Neural progenitor cell (in vitro differentiated cells): ENCODE measurements around the gene LTF. TPM values are rescaled to one million over a fixed set of nuclear protein-coding genes. Genes with fewer than 3 reads are reported as not detected.

Experiments
- DNase-seq: peaks from one replicate; pipeline ENCODE4 v3.0.0-alpha.2; 2016; ENCODE audit warnings: low spot score
- H2AFZ ChIP-seq: fragments of 200-600 bp; sonication (generic); replicated peaks from 2 replicates; pipeline ENCODE4 v1.6.1; 2016; ENCODE audit warnings: antibody characterized with exemption
- H3F3A ChIP-seq: fragments of 200-600 bp; sonication (generic); 2 replicates; pipeline ENCODE4 v1.6.1; 2016; ENCODE audit warnings: antibody characterized with exemption, low read depth
- H3K27ac ChIP-seq: fragments of 200-600 bp; sonication (generic); 2 replicates; pipeline ENCODE4 v1.5.1; 2016; ENCODE audit warnings: mild to moderate bottlenecking
- H3K27me3 ChIP-seq: fragments of 200-600 bp; sonication (generic); 2 replicates; pipeline ENCODE4 v1.6.1; 2016; ENCODE audit warnings: mild to moderate bottlenecking, moderate library complexity
- H3K36me3 ChIP-seq: fragments of 200-600 bp; sonication (generic); 2 replicates; pipeline ENCODE4 v1.5.1; 2016
- H3K4me1 ChIP-seq: fragments of 200-600 bp; sonication (generic); 2 replicates; pipeline ENCODE4 v1.6.1; 2016; ENCODE audit warnings: mixed run types
- H3K4me2 ChIP-seq: fragments of 200-600 bp; sonication (generic); 2 replicates; pipeline ENCODE4 v1.6.1; 2016
- H3K4me3 ChIP-seq: fragments of 200-600 bp; sonication (generic); 2 replicates; pipeline ENCODE4 v1.5.1; 2016
- H3K79me2 ChIP-seq: fragments of 200-600 bp; sonication (generic); 2 replicates; pipeline ENCODE4 v1.6.1; 2016; ENCODE audit warnings: low read depth
- H3K9ac ChIP-seq: fragments of 200-600 bp; sonication (generic); 2 replicates; pipeline ENCODE4 v1.6.1; 2016
- H3K9me3 ChIP-seq: fragments of 200-600 bp; sonication (generic); 2 replicates; pipeline ENCODE4 v1.5.1; 2016; ENCODE audit warnings: low read depth
- H4K20me1 ChIP-seq: fragments of 200-600 bp; sonication (generic); 2 replicates; pipeline ENCODE4 v1.6.1; 2016; ENCODE audit warnings: low read depth
- H3K27ac Mint-ChIP-seq: 3 replicates; pipeline ENCODE4 v1.8.0; 2021; ENCODE audit warnings: mixed read lengths
- H3K27me3 Mint-ChIP-seq: 2 replicates; pipeline ENCODE4 v1.8.0; 2022; ENCODE audit warnings: low read depth, mild to moderate bottlenecking, inconsistent platforms, moderate library complexity, mixed read lengths; ENCODE audit not compliant: insufficient read depth
- H3K36me3 Mint-ChIP-seq: 3 replicates; pipeline ENCODE4 v1.8.0; 2021; ENCODE audit warnings: mixed read lengths
- H3K4me1 Mint-ChIP-seq: 3 replicates; pipeline ENCODE4 v1.8.0; 2021; ENCODE audit warnings: mixed read lengths
- H3K4me3 Mint-ChIP-seq: 3 replicates; pipeline ENCODE4 v1.8.0; 2021; ENCODE audit warnings: mild to moderate bottlenecking, moderate library complexity, mixed read lengths
- H3K9me3 Mint-ChIP-seq: 3 replicates; pipeline ENCODE4 v1.8.0; 2020; ENCODE audit warnings: mixed read lengths
- EZH2 ChIP-seq: fragments of 200-600 bp; sonication (generic); IDR thresholded peaks from 2 replicates; pipeline ENCODE4 v1.6.1; 2017; ENCODE audit warnings: antibody characterized with exemption, mild to moderate bottlenecking, moderate library complexity
- EZH2phosphoT487 ChIP-seq: fragments of 200-600 bp; sonication (generic); IDR thresholded peaks from 2 replicates; pipeline ENCODE4 v1.6.1; 2017; ENCODE audit warnings: antibody characterized with exemption
- total RNA-seq: library from RNA; depleted of rRNA; stranded (reverse); fragments of >200 nt; gene quantifications from 2 replicates; pipeline ENCODE4 v1.2.3, GENCODE V29; 2015; ENCODE audit warnings: low replicate concordance
- TF ChIP-seq, protein P1 (sequence below): fragments of 200-600 bp; sonication (generic); IDR thresholded peaks from 2 replicates; pipeline ENCODE4 v1.5.1; 2017; ENCODE audit warnings: antibody characterized with exemption, mild to moderate bottlenecking

The LTF gene
- not detected in 2 replicates for total RNA-seq

DNA sequence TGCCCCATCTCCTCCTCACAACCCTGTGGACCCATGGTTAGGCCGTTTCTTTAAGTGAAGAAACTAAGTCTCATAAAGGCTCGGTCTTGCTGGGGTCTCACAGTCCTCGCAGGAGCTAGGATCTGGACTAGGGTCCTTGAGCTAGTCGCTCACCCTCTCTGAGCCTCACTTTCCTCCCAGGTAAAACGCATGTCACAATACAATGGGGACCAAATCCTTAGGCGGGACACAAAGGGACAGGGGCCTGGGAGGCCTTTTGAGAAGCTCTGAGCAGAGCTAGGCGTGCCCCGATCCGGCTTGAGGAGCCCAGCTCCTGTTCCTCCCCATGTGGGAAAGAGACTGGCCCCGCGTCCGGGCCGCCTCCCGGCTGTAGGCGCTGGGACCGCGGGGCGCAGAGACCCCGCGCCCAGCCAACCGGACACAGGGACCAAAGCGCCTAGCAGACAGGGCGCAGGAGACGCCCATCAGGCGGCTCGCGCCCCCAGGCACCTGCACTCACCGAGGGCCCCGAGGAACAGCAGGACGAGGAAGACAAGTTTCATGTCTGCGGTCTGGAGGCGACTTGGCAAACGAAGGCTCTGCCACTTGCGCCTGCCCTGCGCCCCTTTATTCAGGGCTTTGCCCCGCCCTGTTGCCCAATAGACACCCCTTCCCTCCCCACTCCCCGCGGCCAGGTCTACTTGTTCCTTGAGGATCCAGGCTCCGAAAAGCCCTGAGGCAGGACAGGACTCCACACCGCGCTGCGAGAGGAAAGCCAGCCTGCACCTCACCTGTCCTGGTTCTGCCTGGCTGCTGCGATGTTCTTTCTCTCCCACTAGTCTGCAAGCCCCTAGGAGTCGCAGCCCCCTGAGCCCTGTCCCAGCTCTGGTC, at the start of gene LTF:
Gene LTF (minus strand): TSS at position 580 of the 870 bp plus-strand sequence. CDS start 38 bp downstream, at position 542.
- no peaks in the 10 kb centered on the region for H4K20me1 ChIP-seq
- H3K4me2 ChIP-seq, result no peak within 1 kb of the TSS
- no peak within 1 kb of the TSS for H3K27ac ChIP-seq
- no peak within 1 kb of the TSS for H2AFZ ChIP-seq
- H3K4me3 ChIP-seq, result no peak within 1 kb of the TSS
- no peaks in the 10 kb centered on the region for H3K79me2 ChIP-seq
- Mint-ChIP-seq H3K36me3 (no peaks in the 10 kb centered on the region), H3K9me3 (peaks cover 4% of the 10 kb centered on the region), H3K27me3 (peaks cover 8% of the 10 kb centered on the region), H3K4me3 (peak within 1 kb of the TSS; percentile 46), H3K4me1 (no peaks in the 10 kb centered on the region), H3K27ac (no peak within 1 kb of the TSS)
- H3K9me3 ChIP-seq, result no peaks in the 10 kb centered on the region
- no peaks in the 10 kb centered on the region for H3K36me3 ChIP-seq
- TF ChIP-seq EZH2 (no peak), EZH2phosphoT487 (no peak)
- TF ChIP-seq, protein P1, sequence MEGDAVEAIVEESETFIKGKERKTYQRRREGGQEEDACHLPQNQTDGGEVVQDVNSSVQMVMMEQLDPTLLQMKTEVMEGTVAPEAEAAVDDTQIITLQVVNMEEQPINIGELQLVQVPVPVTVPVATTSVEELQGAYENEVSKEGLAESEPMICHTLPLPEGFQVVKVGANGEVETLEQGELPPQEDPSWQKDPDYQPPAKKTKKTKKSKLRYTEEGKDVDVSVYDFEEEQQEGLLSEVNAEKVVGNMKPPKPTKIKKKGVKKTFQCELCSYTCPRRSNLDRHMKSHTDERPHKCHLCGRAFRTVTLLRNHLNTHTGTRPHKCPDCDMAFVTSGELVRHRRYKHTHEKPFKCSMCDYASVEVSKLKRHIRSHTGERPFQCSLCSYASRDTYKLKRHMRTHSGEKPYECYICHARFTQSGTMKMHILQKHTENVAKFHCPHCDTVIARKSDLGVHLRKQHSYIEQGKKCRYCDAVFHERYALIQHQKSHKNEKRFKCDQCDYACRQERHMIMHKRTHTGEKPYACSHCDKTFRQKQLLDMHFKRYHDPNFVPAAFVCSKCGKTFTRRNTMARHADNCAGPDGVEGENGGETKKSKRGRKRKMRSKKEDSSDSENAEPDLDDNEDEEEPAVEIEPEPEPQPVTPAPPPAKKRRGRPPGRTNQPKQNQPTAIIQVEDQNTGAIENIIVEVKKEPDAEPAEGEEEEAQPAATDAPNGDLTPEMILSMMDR, result no peak
- H3F3A ChIP-seq, result no peaks in the 10 kb centered on the region
- no peaks in the 10 kb centered on the region for H3K4me1 ChIP-seq
- DNase-seq, result no peak
- H3K27me3 ChIP-seq, result peaks cover 4% of the 10 kb centered on the region
- H3K9ac ChIP-seq, result no peak within 1 kb of the TSS

DNA sequence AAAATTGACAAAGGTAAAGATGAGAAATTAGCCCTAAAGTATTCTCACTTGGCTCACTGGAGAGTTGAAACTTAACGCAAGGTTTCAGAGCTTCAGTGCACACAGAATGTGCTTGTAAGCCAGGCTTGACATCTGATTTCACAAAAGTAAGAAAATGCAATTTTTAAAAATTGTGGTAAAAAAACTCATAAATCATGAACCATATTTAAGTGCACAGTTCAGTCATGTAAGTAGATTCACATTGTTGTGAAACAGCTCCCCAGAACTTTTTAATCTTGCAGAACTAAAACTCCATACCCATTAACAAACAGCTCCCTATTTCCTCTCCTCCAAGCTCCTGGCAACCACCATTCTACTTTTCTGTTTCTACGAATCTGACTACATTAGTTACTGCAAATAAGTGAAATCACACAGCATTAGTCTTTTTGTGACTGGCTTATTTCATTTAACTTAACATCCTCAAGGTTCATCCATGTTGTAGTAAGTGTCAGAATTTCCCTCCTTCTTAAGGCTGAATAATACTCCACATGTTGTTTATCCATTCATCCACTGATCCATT, 47.6 kb upstream of the LTF start:
- Histone ChIP-seq H3K4me3 (no peak overlapping the region), H4K20me1 (no peaks in the 10 kb centered on the region), H3K27me3 (no peaks in the 10 kb centered on the region), H3F3A (no peaks in the 10 kb centered on the region), H3K4me2 (no peak overlapping the region), H3K79me2 (no peaks in the 10 kb centered on the region), H3K36me3 (no peaks in the 10 kb centered on the region), H3K9ac (no peak overlapping the region), H2AFZ (no peak overlapping the region), H3K27ac (no peak overlapping the region), H3K4me1 (no peaks in the 10 kb centered on the region), H3K9me3 (no peaks in the 10 kb centered on the region)
- no peaks in the 10 kb centered on the region for H3K27me3 Mint-ChIP-seq
- no peaks in the 10 kb centered on the region for H3K36me3 Mint-ChIP-seq
- no peak overlapping the region for H3K27ac Mint-ChIP-seq
- no peak overlapping the region for H3K4me3 Mint-ChIP-seq
- no peaks in the 10 kb centered on the region for H3K4me1 Mint-ChIP-seq
- H3K9me3 Mint-ChIP-seq, result no peaks in the 10 kb centered on the region
- TF ChIP-seq, protein P1, result no peak
- TF ChIP-seq EZH2phosphoT487 (no peak), EZH2 (no peak)
- DNase-seq, result no peak

DNA sequence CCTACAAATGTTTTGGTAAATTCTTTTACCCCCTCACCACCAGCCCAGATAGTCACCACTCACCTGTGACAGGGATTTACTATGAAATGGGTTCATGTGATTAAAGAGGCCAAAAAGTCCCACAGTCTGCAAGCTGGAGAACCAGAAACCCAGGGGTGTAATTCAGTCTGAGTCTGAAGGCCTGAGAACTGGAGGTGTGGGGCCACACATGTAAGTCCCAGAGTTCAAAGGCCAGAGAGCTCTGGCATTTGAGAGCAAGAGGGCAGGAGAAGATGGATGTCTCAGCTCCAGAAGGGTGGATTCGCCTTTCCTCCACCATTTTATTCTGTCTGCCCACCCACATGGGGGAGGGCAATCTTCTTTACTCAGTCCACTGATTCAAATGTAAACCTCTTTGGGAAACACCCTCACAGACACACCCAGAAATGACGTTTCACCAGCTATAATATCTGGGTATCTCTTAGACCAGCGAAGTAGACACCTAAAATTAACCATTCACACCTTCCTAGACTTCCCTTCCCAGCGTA, 45.0 kb upstream of the LTF start:
- Mint-ChIP-seq H3K27me3 (no peaks in the 10 kb centered on the region), H3K9me3 (no peaks in the 10 kb centered on the region), H3K4me1 (no peaks in the 10 kb centered on the region), H3K4me3 (no peak overlapping the region), H3K36me3 (no peaks in the 10 kb centered on the region), H3K27ac (no peak overlapping the region)
- H3K4me1 ChIP-seq, result no peaks in the 10 kb centered on the region
- no peaks in the 10 kb centered on the region for H3F3A ChIP-seq
- no peaks in the 10 kb centered on the region for H3K79me2 ChIP-seq
- H3K4me2 ChIP-seq, result no peak overlapping the region
- H3K9me3 ChIP-seq, result no peaks in the 10 kb centered on the region
- H3K27me3 ChIP-seq, result no peaks in the 10 kb centered on the region
- no peak for DNase-seq
- H3K27ac ChIP-seq, result no peak overlapping the region
- TF ChIP-seq EZH2 (no peak), EZH2phosphoT487 (no peak)
- TF ChIP-seq, protein P1, result no peak
- no peak overlapping the region for H2AFZ ChIP-seq
- no peaks in the 10 kb centered on the region for H4K20me1 ChIP-seq
- no peaks in the 10 kb centered on the region for H3K36me3 ChIP-seq
- H3K4me3 ChIP-seq, result no peak overlapping the region
- no peak overlapping the region for H3K9ac ChIP-seq
